HG02759 (cell line): ENCODE data around the gene CTNNBL1.
A peak's percentile ranks its signal among the peaks of the same experiment; 100 is the strongest.
"Not testable (repeated sequence)": the region's sequence is repeated elsewhere in the genome, so short reads cannot be mapped to it uniquely, and the experiment has no call there.

Experiments
- ATAC-seq: cut with Tn5 transposase; IDR thresholded peaks from one replicate; pipeline ENCODE4 v1.9.1; 2021; ENCODE audit warnings: mild to moderate bottlenecking, moderate library complexity; ENCODE audit not compliant: unreplicated experiment

CTNNBL1 gene

DNA sequence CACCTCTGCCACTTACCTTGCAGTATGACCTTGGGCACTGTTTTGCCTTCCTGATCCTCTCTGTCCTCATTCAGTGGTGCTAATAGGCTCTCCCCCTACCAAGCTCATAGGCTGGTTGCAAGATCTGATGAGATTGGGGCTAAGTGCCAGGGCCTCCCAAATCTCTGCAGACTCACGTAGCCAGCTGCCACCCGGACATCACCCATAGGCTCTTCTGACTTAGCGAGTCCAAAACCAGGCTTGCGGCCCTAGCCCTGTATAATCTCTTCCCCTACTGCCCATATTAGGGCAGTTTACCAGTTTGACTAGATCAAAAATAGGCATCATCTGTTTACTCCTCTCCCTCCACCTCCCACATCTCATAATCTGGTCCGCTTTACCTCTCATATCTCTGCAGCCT, 154.9 kb downstream of the CTNNBL1 start:
- ATAC-seq, result no peak

DNA sequence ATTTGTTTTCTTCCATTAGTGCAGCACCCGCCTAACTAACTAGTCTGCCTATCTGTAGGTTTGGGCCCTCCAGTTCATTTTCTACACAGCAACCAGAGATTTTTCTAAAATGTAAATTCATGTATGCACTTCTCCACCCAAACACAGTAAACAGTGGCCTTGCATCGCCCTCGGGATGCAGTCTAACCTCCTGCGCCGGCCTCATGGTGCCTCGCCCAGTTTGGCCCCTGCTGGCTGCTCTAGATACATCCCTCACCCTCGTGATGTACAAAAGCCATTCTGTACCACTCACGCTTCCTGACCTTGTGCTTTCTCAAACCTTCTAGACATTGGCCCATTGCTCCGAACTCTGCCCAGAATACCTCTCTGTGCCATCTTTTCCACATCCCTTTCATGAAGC, 155.3 kb downstream of the CTNNBL1 start:
- ATAC-seq, result no peak

DNA sequence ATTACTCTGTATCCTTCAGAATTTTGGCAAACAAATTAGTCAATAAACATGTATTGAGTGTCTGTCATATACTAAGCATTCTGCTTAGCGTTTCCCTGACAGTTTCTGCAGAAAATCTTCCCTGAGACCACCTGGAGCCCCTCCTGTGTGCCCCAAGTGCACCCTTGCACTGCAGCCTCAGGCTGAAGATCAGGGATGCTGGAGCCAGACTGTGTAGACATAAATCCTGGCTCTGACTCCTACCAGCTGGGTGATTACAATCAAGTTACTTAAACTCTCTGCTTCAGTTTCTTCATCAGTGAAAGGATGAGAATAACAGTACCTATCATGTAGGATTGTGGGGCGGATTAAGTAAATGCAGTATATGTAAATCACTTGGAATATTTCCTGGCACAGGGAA, 155.7 kb downstream of the CTNNBL1 start:
- no peak for ATAC-seq

DNA sequence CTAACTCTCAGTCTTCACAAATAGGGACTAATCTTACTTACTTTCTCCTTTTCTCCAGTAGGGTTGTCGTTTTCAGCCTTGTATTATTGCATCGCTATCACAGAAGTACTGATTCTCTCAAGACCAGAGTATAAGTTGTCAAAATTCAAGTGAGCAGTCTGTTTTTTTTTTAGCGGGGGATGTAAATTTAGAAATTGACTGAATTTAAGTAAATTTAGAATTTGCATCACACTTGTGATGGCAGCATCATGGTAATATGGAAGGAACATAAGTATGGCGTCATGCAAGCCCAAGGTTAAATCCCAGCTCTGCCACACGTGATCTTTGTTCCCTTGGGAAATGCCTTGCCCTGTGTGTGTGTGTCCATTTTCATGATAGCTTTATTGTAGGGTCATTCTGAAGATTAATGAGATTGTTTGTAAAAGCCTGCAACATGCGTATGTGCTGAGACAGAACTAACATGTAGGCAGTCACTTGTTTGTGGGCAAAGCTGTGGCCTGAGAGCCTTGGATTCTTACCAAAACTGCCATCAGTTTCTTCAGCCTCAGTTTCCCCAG, 156.3 kb downstream of the CTNNBL1 start:
- no peak for ATAC-seq

DNA sequence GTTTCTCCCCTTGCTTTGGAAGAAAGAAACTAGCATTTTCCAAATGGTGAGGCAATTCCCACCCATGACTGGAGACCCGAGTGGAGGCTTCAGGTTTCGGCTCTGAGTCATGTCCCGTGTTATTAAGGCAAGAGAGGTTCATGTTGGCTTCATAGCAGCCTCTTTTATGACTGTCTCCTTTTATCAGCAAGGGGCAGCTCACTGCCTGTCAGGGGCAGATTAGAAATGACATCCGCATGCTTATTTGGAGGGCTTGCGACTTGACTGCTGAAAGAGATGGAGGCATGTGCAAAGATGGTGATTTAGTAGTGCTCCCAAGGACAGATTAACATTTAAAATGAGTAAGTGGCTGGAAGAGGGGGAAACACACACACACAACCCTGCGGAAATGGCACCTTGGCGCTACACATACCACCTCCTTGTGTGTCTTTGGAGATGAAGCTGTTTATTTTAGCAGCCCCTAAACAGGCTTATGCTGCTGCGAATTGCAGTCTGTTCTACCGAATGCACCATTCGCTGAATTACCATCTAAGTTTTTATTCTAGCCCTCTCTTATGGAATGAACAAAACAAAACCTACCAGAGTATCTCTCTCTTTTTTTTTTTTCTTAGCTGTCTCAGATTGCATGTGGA, 157.0 kb downstream of the CTNNBL1 start:
- no peak for ATAC-seq

DNA sequence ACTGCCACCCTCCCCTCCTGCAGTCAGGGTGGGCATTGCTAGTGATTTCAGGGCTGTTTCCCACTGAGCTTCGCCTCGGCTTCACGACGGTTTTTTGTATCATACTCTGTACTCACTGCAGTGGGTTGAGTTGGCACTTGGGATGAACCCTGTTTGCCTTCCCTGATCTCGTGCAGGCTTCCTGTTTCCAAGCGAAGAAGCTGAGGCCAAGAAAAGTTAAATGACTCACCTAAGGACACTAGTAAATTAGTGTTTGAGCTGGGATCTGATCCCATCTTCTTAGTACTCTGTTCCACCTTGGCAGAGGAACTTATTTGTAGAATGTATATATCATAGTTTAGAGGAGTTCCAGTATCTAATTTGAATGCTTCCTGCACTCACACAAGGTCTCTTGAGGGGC, 158.8 kb downstream of the CTNNBL1 start:
- ATAC-seq, result no peak

DNA sequence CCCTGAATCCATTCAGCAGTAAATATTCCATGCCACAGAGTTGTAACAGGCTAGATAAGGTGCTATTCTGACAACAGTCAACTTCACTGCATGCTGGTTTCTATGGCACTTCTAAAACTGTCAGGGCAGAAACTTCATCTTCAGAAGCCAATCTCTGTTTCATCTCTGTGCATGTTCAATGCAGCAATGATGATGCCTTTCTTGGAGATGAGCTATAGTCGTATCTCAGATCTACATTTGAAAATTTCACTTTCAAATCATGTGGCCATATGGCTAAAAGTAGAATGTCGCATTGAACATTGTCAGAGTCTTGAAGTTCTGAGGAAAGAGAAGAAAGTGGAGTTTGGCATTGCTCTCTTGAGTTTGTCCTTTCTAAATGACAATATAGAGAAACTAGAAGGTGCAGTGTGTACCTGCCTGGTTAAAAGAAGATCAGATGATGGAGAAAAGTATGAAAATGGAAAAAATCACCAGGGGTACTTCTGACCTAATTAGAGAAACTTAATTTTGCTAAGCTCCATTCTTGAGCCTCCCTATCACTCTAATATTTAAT, 160.1 kb downstream of the CTNNBL1 start:
- peak; percentile 64 for ATAC-seq

DNA sequence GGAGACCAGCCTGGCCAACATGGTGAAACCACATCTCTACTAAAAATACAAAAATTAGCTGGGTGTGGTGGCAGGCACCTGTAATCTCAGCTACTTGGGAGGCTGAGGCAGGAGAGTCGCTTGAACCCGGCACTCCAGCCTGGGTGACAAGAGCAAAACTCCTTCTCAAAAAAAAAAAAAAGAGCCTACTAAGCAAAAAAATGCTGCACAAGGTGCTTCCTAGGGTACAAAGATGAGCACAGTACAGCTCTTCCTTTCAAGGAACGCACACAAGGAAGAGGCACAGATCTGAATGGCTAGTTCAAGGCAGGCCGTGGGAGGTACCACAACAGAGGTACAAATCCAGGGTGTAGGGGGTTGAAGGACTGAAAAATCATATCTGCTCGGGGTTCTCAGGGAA, 162.2 kb downstream of the CTNNBL1 start:
- ATAC-seq, result not testable (repeated sequence)

DNA sequence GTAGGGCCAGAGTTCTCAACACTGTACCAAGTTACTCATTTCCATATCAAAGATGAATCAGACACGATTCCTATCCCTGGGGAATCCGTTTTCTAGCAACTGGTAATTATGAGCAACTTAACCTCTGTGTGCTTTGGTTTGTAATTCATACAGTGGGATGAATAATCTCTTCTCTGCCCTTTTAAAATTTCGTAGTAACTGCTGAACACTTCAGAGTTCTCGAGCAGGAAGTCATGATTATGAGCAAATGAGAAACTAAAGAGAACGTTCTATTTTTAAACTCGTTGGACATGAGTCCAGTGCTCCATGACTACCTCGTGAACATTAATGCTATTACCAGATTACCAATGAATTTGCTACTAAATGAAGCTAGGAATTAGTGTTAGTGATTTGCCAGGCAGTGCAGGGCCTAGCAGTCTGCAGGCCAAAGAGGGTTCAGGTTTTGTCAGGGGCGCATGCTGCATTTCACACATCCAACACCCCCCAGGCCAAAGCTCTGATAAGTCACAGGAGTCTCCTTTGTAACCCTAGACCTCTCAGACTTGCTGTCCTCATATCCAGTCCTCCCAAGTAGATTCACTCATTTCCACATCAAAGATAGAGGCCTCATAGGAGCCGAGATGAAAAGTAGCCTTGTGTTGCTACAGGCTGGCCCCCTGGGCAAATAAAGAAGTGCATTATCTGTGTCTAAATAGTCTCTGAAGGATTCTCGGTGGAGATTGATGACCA, 163.3 kb downstream of the CTNNBL1 start:
- ATAC-seq, result no peak

DNA sequence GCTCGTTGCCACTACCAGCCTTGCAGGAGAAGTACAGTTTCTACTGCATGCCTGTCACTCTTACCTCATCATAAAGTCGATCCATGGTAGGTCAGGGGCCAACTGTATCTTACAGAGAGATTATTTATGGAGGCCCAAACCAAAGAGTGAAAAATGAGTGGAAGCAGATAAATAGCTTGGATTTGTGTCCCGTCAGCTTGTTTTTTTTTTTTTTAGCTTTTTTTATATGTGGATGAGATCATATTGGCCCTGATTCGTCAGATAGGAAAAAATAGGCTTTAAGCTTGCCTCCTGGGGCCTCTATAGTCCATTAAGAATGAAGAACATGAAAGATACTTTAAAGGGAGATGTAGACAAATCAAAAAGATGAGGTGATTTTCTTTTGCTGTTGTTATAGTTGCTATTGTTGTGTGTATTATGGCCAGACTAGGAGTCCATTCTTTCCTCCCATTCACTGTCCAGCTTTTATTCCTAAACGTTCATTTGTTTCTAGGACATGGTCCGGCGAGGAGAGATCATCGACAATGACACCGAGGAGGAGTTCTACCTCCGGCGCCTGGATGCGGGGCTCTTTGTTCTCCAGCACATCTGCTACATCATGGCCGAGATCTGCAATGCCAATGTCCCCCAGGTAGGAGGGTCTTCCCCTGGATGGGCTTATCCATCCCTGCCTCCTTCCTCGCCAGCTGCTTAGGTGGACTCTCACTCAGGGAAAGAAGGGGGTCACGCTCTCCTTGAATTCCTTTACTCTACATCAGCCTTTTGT, 165.8 kb downstream of the CTNNBL1 start:
- no peak for ATAC-seq

DNA sequence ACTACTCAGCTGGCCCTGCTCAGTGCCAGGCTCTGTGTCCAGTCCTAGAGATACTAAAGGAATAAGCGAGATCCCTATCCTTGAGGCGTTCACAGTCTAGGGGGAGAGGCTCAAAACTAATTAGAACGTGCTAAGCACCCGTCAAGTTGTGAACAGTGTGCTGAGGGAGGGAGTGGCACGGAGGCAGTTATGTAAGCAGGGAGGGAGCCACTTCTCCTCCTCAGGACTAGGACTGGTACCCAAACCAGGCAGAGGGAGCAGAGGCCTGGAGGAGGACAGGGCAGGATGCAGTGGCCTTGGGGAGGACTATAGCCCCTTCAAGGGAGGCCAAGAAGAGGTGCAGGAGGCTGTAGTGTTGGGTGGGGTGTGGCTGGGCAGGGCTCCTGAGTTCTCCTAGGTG, 169.5 kb downstream of the CTNNBL1 start:
- ATAC-seq, result no peak

DNA sequence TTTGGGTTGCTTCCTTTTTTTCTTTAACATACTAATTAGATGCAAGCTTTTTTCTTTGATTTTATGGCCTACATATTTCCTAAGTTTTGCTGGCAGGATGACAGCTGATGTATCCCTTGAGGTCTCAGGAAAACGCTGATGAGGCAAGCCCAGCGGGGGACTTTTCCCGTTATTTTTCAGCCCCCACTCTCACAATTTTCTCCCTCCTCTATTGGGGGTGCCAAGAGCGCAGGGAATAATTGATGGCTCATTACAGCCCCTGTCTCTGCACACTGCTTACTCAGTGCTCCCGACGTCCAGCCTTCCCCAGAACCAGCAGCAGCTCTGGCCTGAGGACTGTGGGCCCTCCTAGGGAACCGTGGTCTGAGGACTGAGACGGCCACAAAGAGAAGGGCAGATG, 170.5 kb downstream of the CTNNBL1 start:
- no peak for ATAC-seq

DNA sequence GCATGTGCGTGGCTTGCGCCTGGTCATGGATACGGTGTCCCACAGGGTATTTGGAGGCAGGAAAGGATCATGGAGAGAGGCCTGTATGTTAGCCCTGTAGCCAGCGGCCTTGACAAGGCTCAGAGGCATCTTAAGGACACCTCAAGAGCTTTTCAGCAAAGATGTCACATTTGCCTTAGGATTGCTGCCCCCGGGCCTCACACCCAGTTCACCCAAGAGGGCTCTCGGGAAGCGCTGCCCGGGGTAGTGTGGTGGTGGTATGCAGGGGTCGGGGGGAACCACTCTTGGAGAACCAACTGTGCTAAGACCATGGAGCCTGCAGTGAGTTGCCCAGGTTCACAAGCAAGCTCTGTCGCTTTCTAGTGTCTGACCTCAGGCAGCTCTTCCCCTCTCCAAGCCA, 172.2 kb downstream of the CTNNBL1 start:
- no peak for ATAC-seq

DNA sequence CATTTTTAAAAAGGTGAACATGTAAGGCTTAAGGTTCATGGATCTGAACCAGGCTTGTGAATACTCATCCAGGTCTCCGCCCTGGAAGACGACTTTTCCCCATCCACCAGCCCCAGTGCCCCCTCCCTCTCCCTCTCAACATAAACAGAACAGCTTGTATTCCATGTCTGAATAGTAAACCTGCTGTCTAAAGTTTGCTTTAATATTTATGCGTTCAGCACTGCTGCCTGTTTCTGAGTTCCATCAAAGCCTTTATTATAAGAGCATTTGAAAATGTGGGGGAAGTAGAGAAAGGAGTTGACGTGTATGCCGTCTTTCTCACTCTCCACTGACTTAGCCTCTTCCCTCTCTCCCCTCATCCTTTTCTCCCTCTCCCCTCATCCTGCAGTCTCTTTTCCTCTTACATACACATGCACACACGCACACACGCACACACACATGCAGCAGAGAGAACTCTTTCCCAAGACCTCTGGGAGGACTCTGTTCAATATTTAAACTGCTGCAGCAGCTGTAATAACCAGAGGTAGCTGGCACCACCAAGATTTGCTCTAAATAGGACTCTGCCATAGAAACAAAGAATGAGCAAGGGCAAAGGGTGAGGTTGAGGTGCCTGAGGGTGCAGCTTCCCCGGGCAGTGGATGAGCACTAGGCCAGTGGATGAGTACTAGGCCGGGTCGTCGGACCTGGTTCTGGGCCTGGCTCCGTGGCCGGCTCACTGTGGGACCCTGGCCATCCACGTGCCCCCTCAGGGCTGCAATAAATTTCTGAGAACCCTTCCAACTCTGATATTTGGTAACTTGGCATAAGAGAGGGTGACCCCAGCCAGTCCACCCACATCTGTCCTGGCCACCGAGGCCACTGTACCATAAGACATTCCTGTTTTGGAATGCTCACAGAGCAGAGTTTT, 173.7 kb downstream of the CTNNBL1 start:
- ATAC-seq, result no peak

DNA sequence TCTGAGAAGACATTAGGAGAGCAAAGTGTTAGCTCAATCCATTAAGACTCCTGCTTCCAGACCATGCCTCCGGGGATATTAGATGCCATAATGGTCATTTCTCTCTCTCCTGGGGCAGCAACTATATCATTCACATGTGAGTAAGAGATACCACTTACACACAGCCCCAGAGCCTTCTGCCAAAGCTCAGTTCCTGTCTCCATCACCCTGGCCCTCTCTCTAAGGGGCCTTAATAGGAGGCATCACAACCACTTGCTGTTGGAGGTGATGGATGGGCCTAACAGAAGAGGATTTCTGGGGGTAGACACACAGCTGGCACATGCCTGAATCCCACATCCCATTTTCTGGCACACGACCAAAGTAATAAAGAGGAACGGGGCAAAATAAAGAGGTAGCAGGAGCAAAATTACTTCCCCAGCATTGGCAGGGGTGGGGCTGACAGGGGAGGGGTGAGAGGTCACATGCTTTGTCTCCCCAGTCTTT, 175.1 kb downstream of the CTNNBL1 start:
- no peak for ATAC-seq

DNA sequence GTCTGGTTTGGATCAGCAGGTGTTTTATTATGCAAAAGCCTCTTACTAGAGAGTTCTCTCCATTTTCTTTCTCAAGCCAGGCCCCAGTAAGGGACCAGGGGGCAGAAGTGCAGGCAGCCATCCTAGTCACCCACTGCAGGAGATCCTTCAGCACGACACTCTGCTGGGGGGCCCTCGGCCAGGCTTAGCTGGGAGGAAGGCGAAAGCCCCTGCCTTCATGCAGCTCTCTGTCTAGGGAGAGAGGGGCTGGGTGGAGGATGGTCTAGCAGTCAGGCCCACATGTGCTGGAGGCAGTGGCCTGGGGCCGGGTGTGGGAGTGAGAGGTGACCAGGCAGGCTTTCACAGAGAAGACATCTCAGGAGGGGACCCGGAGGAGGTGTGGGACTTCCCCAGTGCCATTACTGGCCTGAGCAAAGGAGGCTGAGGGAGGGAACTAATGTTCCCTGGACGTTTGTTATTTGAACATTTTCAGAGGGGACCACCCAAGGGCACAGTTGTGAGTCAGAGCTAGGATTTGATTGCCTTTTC, 175.6 kb downstream of the CTNNBL1 start:
- ATAC-seq, result no peak

DNA sequence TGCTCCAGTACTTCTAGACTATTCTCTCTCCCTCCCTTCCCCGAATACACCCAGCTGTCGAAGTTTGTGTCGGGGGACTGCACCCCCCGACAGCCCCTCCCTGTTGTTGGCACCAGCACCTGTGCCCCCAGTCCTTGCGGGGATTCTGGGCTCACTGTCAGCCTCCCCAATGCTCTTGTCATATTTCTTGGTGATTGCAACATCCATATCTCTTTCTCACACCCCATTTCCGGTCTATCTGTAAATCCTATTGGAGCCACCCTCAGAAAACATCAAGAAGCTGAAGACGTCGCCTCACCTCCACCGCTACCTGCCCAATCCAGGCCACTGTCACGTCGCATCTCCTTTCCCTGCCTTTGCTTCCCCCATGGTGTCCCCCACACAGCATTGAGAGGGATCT, 176.5 kb downstream of the CTNNBL1 start:
- ATAC-seq, result no peak

DNA sequence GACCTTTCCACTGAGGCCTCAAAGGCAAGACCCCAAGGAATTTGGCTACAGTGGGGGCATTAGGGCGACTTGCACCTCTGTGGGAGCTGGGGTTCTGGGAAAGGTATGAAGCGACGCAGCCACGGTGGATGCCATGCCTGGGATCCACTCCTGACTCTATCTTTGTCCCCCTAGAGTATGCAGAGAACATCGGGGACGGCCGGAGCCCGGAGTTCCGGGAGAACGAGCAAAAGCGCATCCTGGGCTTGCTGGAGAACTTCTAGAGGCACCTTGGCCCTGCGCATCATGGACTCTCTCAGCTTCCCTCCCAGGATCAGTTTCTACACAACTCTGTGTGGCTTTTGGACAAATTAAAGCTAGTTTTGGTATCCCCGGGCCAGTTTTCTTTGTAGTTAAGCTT, 177.9 kb downstream of the CTNNBL1 start:
- no peak for ATAC-seq

DNA sequence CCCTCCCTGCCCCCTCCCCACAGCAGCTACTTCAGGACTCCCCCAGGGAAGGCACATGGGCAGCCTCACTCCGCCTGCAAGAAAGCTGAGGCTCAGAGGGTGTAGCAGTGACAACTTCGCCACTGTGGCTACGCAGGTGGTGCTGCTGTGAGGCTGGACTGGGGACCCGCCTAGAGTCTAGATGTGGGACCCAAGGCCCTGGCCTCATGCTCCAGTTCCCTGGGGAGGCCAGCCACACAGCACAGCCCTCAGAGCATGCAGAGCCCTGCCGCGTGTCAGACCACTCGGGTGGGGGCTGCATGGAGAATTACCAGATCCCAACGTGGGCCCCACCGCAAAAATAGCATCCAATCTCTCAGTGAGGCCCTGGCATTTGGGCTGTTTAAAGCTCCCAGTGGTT, 178.3 kb downstream of the CTNNBL1 start:
- no peak for ATAC-seq

DNA sequence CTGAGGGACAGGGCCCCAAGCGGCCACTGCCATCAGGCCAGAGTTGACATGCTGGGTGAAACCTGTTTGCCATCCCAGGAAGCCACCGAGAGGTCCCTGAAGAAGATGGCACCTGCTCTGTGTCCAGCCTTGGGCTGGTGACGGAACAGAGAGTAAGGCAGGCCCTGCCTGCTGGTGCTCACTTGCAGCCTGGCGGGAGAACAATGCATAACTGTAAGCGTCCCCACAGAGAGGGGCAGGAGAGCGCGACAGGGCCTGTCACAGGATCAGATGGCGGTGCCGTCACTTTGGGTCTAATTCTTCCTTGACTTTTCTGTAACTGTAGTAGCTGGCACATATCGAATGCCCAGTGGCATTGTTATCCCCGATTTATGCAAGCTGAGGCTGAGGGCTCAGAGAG, 180.1 kb downstream of the CTNNBL1 start:
- ATAC-seq, result no peak
